H4 (cell line): ENCODE results near the gene PPFIA3. TPM values are rescaled to one million over a fixed set of nuclear protein-coding genes. Genes with fewer than 3 reads are reported as not detected.
A peak's percentile ranks its signal among the peaks of the same experiment; 100 is the strongest.

ENCODE experiments used
- DNase-seq: peaks from one replicate; pipeline ENCODE4 v3.0.0-alpha.2; 2015; ENCODE audit warnings: low spot score
- total RNA-seq: library from RNA; depleted of rRNA; stranded (reverse); fragments of >200 nt; shearing (Covaris generic); gene quantifications from 2 replicates; pipeline ENCODE4 v1.2.3, GENCODE V29; 2014

PPFIA3 gene
- total RNA-seq, 1 experiment from 2014 or later, result 6.9 TPM

GRCh38 chr19:49149652-49150105 is 30.3 kb downstream of the PPFIA3 start:
- DNase-seq, result peak; percentile 75

GRCh38 chr19:49150106-49150943 is 31.0 kb downstream of the PPFIA3 start:
- DNase-seq, result peak; percentile 79

- no peak for DNase-seq
These were observed 31.6 kb downstream of the PPFIA3 start for GRCh38 chr19:49150944-49151243.

GRCh38 chr19:49151267-49152118 is 32.1 kb downstream of the PPFIA3 start:
- DNase-seq, result peak; percentile 33

GRCh38 chr19:49152119-49152550 is 32.8 kb downstream of the PPFIA3 start:
- no peak for DNase-seq

- DNase-seq, result no peak
These were observed 33.9 kb downstream of the PPFIA3 start for GRCh38 chr19:49153167-49153809.

- no peak for DNase-seq
These were observed 34.9 kb downstream of the PPFIA3 start for GRCh38 chr19:49154279-49154678.

- no peak for DNase-seq
These were observed 35.9 kb downstream of the PPFIA3 start, which contains the start of gene HRC for GRCh38 chr19:49155005-49155819. Gene HRC (minus strand): TSS chr19:49155396. CDS start chr19:49155237, 159 bp downstream.

GRCh38 chr19:49155820-49156346 is 36.5 kb downstream of the PPFIA3 start:
- no peak for DNase-seq

GRCh38 chr19:49157445-49158224 is 38.3 kb downstream of the PPFIA3 start, which contains the start of gene TRPM4:
Gene TRPM4 (plus strand): TSS chr19:49157792. CDS start chr19:49157867, 75 bp downstream.
- peak; percentile 75 for DNase-seq

- no peak for DNase-seq
These were observed 41.3 kb downstream of the PPFIA3 start for GRCh38 chr19:49160450-49161189.

GRCh38 chr19:49161987-49162386 is 42.6 kb downstream of the PPFIA3 start:
- DNase-seq, result no peak

GRCh38 chr19:49165111-49165750 is 45.9 kb downstream of the PPFIA3 start:
- DNase-seq, result no peak

- DNase-seq, result no peak
These were observed 46.5 kb downstream of the PPFIA3 start for GRCh38 chr19:49165865-49166301.

- no peak for DNase-seq
These were observed 48.6 kb downstream of the PPFIA3 start for GRCh38 chr19:49167857-49168409.

GRCh38 chr19:49168421-49168820 is 49.1 kb downstream of the PPFIA3 start:
- DNase-seq, result no peak

GRCh38 chr19:49173198-49173597 is 53.9 kb downstream of the PPFIA3 start:
- no peak for DNase-seq

- no peak for DNase-seq
These were observed 61.3 kb downstream of the PPFIA3 start for GRCh38 chr19:49180659-49181058.
